IMR-90 (cell line): ENCODE results near the gene CTBP1. TPM values are rescaled to one million over a fixed set of nuclear protein-coding genes. Genes with fewer than 3 reads are reported as not detected.

Experiments
- ATAC-seq: fragments of 200-7000 bp; cut with Tn5 transposase; 2 replicates; pipeline ENCODE4 v1.9.1; 2020; ENCODE audit warnings: low read depth, mild to moderate bottlenecking, moderate library complexity
- BruUV-seq: library from RNA; stranded (reverse); fragments of 400-500 nt; replicated peaks from 2 replicates; lab custom pipeline; 2021; lab: Mats Ljungman, UMichigan
- CTCF ChIA-PET: fragments of 300-600 bp; formaldehyde crosslinking; extraction: SDS; loops from one replicate; lab custom pipeline; 2021; ENCODE audit warnings: antibody characterized with exemption; lab: Yijun Ruan, JAX
- POLR2A ChIA-PET: fragments of 300-600 bp; sonication (Branson Sonifier 250); formaldehyde crosslinking; loops from one replicate; lab custom pipeline; 2022; ENCODE audit warnings: antibody characterized with exemption; ENCODE audit not compliant: unreplicated experiment; lab: Charles Lee
- DNase-seq: peaks from one replicate; pipeline ENCODE4 v3.0.0; 2013
- H2AFZ ChIP-seq: replicated peaks from 2 replicates; pipeline ENCODE3; 2013; ENCODE audit warnings: low read length, mild to moderate bottlenecking; ENCODE audit not compliant: poor library complexity
- H2AK5ac ChIP-seq: 2 replicates; pipeline ENCODE4 v1.6.1; 2013; ENCODE audit warnings: low read depth, low read length, inconsistent platforms
- H2AK9ac ChIP-seq: replicated peaks from 2 replicates; pipeline ENCODE3; 2013; ENCODE audit warnings: mild to moderate bottlenecking, low read depth, low read length, moderate library complexity; ENCODE audit not compliant: poor library complexity
- H2BK120ac ChIP-seq: 2 replicates; pipeline ENCODE4 v1.6.1; 2013; ENCODE audit warnings: low read depth, low read length, inconsistent platforms
- H2BK15ac ChIP-seq: 3 replicates; pipeline ENCODE4 v1.6.1; 2013; ENCODE audit warnings: low read depth, low read length, inconsistent platforms
- H2BK20ac ChIP-seq: 2 replicates; pipeline ENCODE4 v1.6.1; 2013; ENCODE audit warnings: low read depth, mild to moderate bottlenecking, inconsistent platforms, low read length, moderate library complexity
- H2BK5ac ChIP-seq: 2 replicates; pipeline ENCODE4 v1.6.1; 2013; ENCODE audit warnings: mild to moderate bottlenecking, low read depth, low read length, inconsistent platforms; ENCODE audit not compliant: poor library complexity, severe bottlenecking
- H3K14ac ChIP-seq: replicated peaks from 2 replicates; pipeline ENCODE4 v1.6.1; 2013; ENCODE audit warnings: low read depth, low read length, inconsistent platforms
- H3K18ac ChIP-seq: 2 replicates; pipeline ENCODE4 v1.6.1; 2013; ENCODE audit warnings: low read depth, low read length, control low read depth
- H3K23ac ChIP-seq: 2 replicates; pipeline ENCODE4 v1.6.1; 2013; ENCODE audit warnings: low read depth, low read length, inconsistent platforms
- H3K27ac ChIP-seq: 2 replicates; pipeline ENCODE4 v1.5.1; 2013; ENCODE audit warnings: mild to moderate bottlenecking, control low read depth, low read length; ENCODE audit not compliant: insufficient read depth
- H3K27me3 ChIP-seq: 2 replicates; pipeline ENCODE4 v1.6.1; 2013; ENCODE audit warnings: low read length; ENCODE audit not compliant: control insufficient read depth, insufficient read depth
- H3K36me3 ChIP-seq: 2 replicates; pipeline ENCODE4 v1.6.1; 2013; ENCODE audit warnings: low read length, mixed read lengths; ENCODE audit not compliant: control insufficient read depth, insufficient read depth
- H3K4ac ChIP-seq: 2 replicates; pipeline ENCODE4 v1.6.1; 2013; ENCODE audit warnings: low read depth, low read length, inconsistent platforms
- H3K4me1 ChIP-seq: 2 replicates; pipeline ENCODE4 v1.6.1; 2013; ENCODE audit warnings: low read length, mixed read lengths; ENCODE audit not compliant: control insufficient read depth, insufficient read depth
- H3K4me2 ChIP-seq: 2 replicates; pipeline ENCODE4 v1.6.1; 2013; ENCODE audit warnings: low read depth, mild to moderate bottlenecking, control low read depth, low read length, moderate library complexity
- H3K4me3 ChIP-seq: 2 replicates; pipeline ENCODE4 v1.5.1; 2013; ENCODE audit warnings: low read depth, mild to moderate bottlenecking, control low read depth, low read length, moderate library complexity; ENCODE audit not compliant: insufficient read depth
- H3K56ac ChIP-seq: 2 replicates; pipeline ENCODE4 v1.6.1; 2013; ENCODE audit warnings: low read length, inconsistent platforms; ENCODE audit not compliant: insufficient read depth; ENCODE audit errors: extremely low read depth
- H3K79me1 ChIP-seq, 2 experiments: 2 replicates each; pipeline ENCODE4 v1.6.1; 2013; ENCODE audit warnings: low read length in 2 of 2, inconsistent platforms in 1 of 2, low read depth in 1 of 2
- H3K9ac ChIP-seq: 2 replicates; pipeline ENCODE4 v1.6.1; 2013; ENCODE audit warnings: low read depth, low read length, control low read depth
- H3K9me1 ChIP-seq: 2 replicates; pipeline ENCODE4 v1.6.1; 2013; ENCODE audit warnings: low read length, inconsistent platforms; ENCODE audit not compliant: insufficient read depth
- H3K9me3 ChIP-seq: 2 replicates; pipeline ENCODE4 v1.6.1; 2013; ENCODE audit warnings: low read length; ENCODE audit not compliant: control insufficient read depth, insufficient read depth
- H4K20me1 ChIP-seq: 2 replicates; pipeline ENCODE4 v1.6.1; 2013; ENCODE audit warnings: low read length, inconsistent platforms; ENCODE audit not compliant: insufficient read depth
- H4K5ac ChIP-seq: 2 replicates; pipeline ENCODE4 v1.6.1; 2013; ENCODE audit warnings: mild to moderate bottlenecking, low read depth, low read length, control low read depth
- H4K8ac ChIP-seq, 2 experiments: 2 replicates each; pipeline ENCODE4 v1.6.1; 2013; ENCODE audit warnings: low read depth in 2 of 2, low read length in 2 of 2, control low read depth in 1 of 2, inconsistent platforms in 1 of 2
- H4K91ac ChIP-seq: 2 replicates; pipeline ENCODE4 v1.6.1; 2013; ENCODE audit warnings: low read depth, low read length, inconsistent platforms; ENCODE audit not compliant: insufficient read depth
- ELK1 ChIP-seq: fragments of 150-350 bp; IDR thresholded peaks from 2 replicates; pipeline ENCODE4 v1.6.1; 2016; ENCODE audit warnings: low read depth, mild to moderate bottlenecking, low read length, moderate library complexity, borderline replicate concordance
- MAFK ChIP-seq: IDR thresholded peaks from 2 replicates; pipeline ENCODE4 v1.6.1; 2012; ENCODE audit warnings: low read depth, low read length, improper control_type of control experiment
- MAZ ChIP-seq: IDR thresholded peaks from 2 replicates; pipeline ENCODE4 v1.6.1; 2012; ENCODE audit warnings: low read depth, mild to moderate bottlenecking, low read length, improper control_type of control experiment, moderate library complexity, borderline replicate concordance
- MXI1 ChIP-seq: IDR thresholded peaks from 2 replicates; pipeline ENCODE4 v1.6.1; 2012; ENCODE audit warnings: low read depth, mild to moderate bottlenecking, low read length, moderate library complexity, borderline replicate concordance
- POLR2A ChIP-seq: IDR thresholded peaks from 2 replicates; pipeline ENCODE4 v1.6.1; 2012; ENCODE audit warnings: mild to moderate bottlenecking, low read depth, low read length
- RCOR1 ChIP-seq: IDR thresholded peaks from 2 replicates; pipeline ENCODE4 v1.6.1; 2012; ENCODE audit warnings: mild to moderate bottlenecking, low read length, improper control_type of control experiment; ENCODE audit not compliant: insufficient replicate concordance
- USF2 ChIP-seq: fragments of 150-350 bp; IDR thresholded peaks from 2 replicates; pipeline ENCODE4 v1.6.1; 2017; ENCODE audit warnings: mild to moderate bottlenecking, antibody characterized with exemption, low read length, low read depth
- WGBS, 2 experiments: methylation state at CpG; one replicate each; pipeline versions ENCODE4 v1.1.5 to v1.1.7; 2013; ENCODE audit warnings: missing lambda C conversion rate in 2 of 2; ENCODE audit not compliant: insufficient read length in 1 of 2; ENCODE audit errors: extremely low coverage in 2 of 2; 5-methylcytosine and 5-hydroxymethylcytosine counted together
- dilution Hi-C: fragments of 300-500 bp; cut with HindIII; formaldehyde crosslinking; loops from one replicate; pipeline ENCODE4 v1.14.3; 2018; ENCODE audit warnings: low sequenced_read_pairs; ENCODE audit not compliant: unreplicated experiment
- in situ Hi-C: fragments of 300-500 bp; cut with MboI; formaldehyde crosslinking; loops from 3 replicates; pipeline ENCODE4 v1.14.3; 2019; ENCODE audit warnings: low sequenced_read_pairs, inconsistent platforms, mixed read lengths
- intact Hi-C: fragments of 100-400 bp; cut with micrococcal nuclease; formaldehyde crosslinking; loops from 2 replicates; pipeline ENCODE4 v1.10.0; 2022
- polyA plus RNA-seq, 3 experiments: library from polyadenylated mRNA; depleted of rRNA; stranded (reverse); fragments of >200 nt; gene quantifications; 2 replicates each; pipeline ENCODE4 v1.2.3, GENCODE V29; 2012; ENCODE audit warnings: low replicate concordance in 1 of 3
- total RNA-seq: library from RNA; depleted of rRNA; stranded (reverse); fragments of >200 nt; gene quantifications from 2 replicates; pipeline ENCODE4 v1.2.3, GENCODE V29; 2012

Gene CTBP1
- total and polyA plus RNA-seq, 2 of the 4 experiments (the other 2 are of a cell fraction), result 147 to 212 TPM

DNA sequence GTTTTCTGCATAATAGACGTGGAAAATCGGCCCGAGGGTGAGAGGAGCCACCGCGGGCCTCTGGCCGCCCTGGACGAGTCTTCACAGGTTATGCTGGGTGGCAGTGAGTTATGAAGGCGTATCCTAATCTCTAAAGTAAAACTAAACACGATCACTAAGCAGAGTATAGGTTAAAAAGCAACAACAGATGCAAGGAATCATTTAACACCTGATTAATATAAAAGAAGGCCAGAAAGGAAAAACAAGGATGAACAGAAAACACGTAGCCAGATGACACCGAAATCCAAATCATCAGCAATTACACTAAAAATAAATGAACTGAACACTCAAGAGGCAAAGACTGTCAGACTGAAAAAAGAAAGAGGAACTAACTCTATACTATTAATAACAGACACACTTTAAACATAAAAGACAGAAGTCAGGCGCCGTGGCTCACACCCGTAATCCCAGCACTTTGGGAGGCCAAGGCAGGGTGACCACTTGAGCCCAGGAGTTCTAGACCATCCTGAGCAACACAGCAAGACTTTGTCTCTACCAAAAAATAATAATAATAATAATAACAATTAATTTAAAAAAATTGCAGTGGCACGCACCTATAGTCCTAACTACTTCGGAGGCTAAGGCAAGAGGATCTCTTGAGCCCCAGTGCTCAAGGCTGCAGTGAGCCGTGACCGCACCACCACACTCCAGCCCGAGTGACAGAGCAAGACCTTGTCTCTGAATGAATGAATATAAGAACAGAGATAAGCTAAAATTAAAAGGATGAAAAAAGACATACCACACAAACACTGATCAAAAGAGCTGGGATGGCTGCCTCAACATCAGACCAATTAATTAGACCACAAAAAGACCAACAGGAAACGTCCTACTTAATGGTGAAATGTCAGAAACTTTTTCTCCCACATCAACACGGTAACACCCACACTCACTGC lies 30.0 kb downstream of the CTBP1 start:
- Histone ChIP-seq H3K23ac (peak overlapping the region; percentile 65; the same call in 1 of the 2 replicates), H3K9ac (no peak overlapping the region), H3K4me1 (peaks cover 3% of the 10 kb centered on the region), H3K18ac (no peak overlapping the region), H3K79me1 (peaks cover 17 to 68% of the 10 kb centered on the region in 2 experiments), H3K4me3 (no peak overlapping the region), H3K9me3 (no peaks in the 10 kb centered on the region), H3K27ac (no peak overlapping the region), H2BK5ac (peak overlapping the region; percentile 47), H3K4ac (no peak overlapping the region), H4K20me1 (peaks cover under 1% of the 10 kb centered on the region), H2AFZ (no peak overlapping the region), H3K9me1 (peaks cover 7% of the 10 kb centered on the region; the same call in 1 of the 2 replicates), H2AK9ac (no peak overlapping the region), H3K27me3 (no peaks in the 10 kb centered on the region), H3K14ac (no peak overlapping the region), H3K4me2 (no peak overlapping the region), H2AK5ac (no peak overlapping the region), H4K5ac (no peak overlapping the region), H4K8ac (peak overlapping the region in 1 of 2 experiments; percentile 60; a peak in 2 of 4 replicates), H4K91ac (no peak overlapping the region), H2BK15ac (no peak overlapping the region), H3K36me3 (peaks cover 70% of the 10 kb centered on the region), H2BK20ac (no peak overlapping the region), H3K56ac (no peak overlapping the region), H2BK120ac (no peak overlapping the region)
- intact Hi-C loops (no loop called here), in situ Hi-C loops (no loop called here), dilution Hi-C loops (no loop called here)
- ChIA-PET CTCF (interaction anchor here (0.8 kb wide), 1 partner anchor 27 kb away, joined by 3 read pairs; no protein-coding TSS in a partner anchor), POLR2A (no interaction called here)
- TF ChIP-seq MXI1 (no peak), USF2 (no peak), MAFK (no peak), POLR2A (no peak), MAZ (no peak), RCOR1 (no peak), ELK1 (no peak)
- ATAC-seq (no peak), DNase-seq (no peak)
- 33% methylated on average over 1 of the region's 21 CpGs; no CpG with 5 or more reads in 1 of the 2 experiments for WGBS, 2 experiments
- no TSS peak for BruUV-seq
